Neuronal stem cell (in vitro differentiated cells): ENCODE results near the gene PDLIM7.

Experiments
- DNase-seq: peaks from one replicate; pipeline ENCODE4 v3.0.0-alpha.2; 2013; ENCODE audit warnings: low spot score
- H2AFZ ChIP-seq: one replicate; pipeline ENCODE4 v1.6.1; 2013; ENCODE audit warnings: mild to moderate bottlenecking, low read length, inconsistent platforms
- H2AK5ac ChIP-seq: 2 replicates; pipeline ENCODE4 v1.6.1; 2013; ENCODE audit warnings: low read depth, mild to moderate bottlenecking, inconsistent platforms, low read length, moderate library complexity, mixed read lengths
- H2BK120ac ChIP-seq: 2 replicates; pipeline ENCODE4 v1.6.1; 2013; ENCODE audit warnings: low read depth, mild to moderate bottlenecking, inconsistent platforms, low read length, moderate library complexity, mixed read lengths
- H2BK12ac ChIP-seq: one replicate; pipeline ENCODE4 v1.6.1; 2013; ENCODE audit warnings: low read length, inconsistent platforms
- H2BK15ac ChIP-seq: 2 replicates; pipeline ENCODE4 v1.6.1; 2013; ENCODE audit warnings: mild to moderate bottlenecking, low read length, inconsistent platforms, mixed read lengths
- H2BK5ac ChIP-seq: one replicate; pipeline ENCODE4 v1.6.1; 2013; ENCODE audit warnings: inconsistent platforms, mild to moderate bottlenecking, low read length, moderate library complexity
- H3K14ac ChIP-seq: one replicate; pipeline ENCODE4 v1.6.1; 2013; ENCODE audit warnings: low read length, inconsistent platforms
- H3K18ac ChIP-seq: 2 replicates; pipeline ENCODE4 v1.6.1; 2013; ENCODE audit warnings: low read length, inconsistent platforms
- H3K23ac ChIP-seq: 2 replicates; pipeline ENCODE4 v1.6.1; 2013; ENCODE audit warnings: low read depth, mild to moderate bottlenecking, mixed read lengths, low read length, inconsistent platforms; ENCODE audit not compliant: poor library complexity
- H3K27ac ChIP-seq: replicated peaks from 3 replicates; pipeline ENCODE4 v1.5.1; 2013; ENCODE audit warnings: low read length, inconsistent platforms
- H3K27me3 ChIP-seq, 3 experiments: 2 replicates each; pipeline ENCODE4 v1.6.1; 2013; ENCODE audit warnings: low read length in 3 of 3, mild to moderate bottlenecking in 2 of 3, inconsistent platforms in 1 of 3, low read depth in 1 of 3, mixed read lengths in 1 of 3, moderate library complexity in 1 of 3; ENCODE audit not compliant: control insufficient read depth in 3 of 3, insufficient read depth in 3 of 3
- H3K36me3 ChIP-seq, 2 donors: replicated peaks in 1 of 2; 2 replicates each; pipeline ENCODE4 v1.6.1; 2013; ENCODE audit warnings: low read length in 2 of 2; ENCODE audit not compliant: control insufficient read depth in 2 of 2, insufficient read depth in 2 of 2
- H3K4ac ChIP-seq: 2 replicates; pipeline ENCODE4 v1.6.1; 2013; ENCODE audit warnings: inconsistent platforms, mild to moderate bottlenecking, low read length, moderate library complexity
- H3K4me1 ChIP-seq, 2 donors: 1 replicate in 1 of 2; 2 replicates in 1 of 2; pipeline ENCODE4 v1.6.1; 2013; ENCODE audit warnings: low read length in 2 of 2, low read depth in 1 of 2; ENCODE audit not compliant: control insufficient read depth in 2 of 2, insufficient read depth in 1 of 2
- H3K4me2 ChIP-seq: one replicate; pipeline ENCODE4 v1.6.1; 2013; ENCODE audit warnings: mild to moderate bottlenecking, low read length, inconsistent platforms; ENCODE audit not compliant: insufficient read depth, poor library complexity, severe bottlenecking
- H3K4me3 ChIP-seq, 2 donors: 2 replicates each; pipeline ENCODE4 v1.5.1; 2013; ENCODE audit warnings: low read length in 2 of 2, mild to moderate bottlenecking in 2 of 2, inconsistent platforms in 1 of 2, moderate library complexity in 1 of 2
- H3K79me1 ChIP-seq: one replicate; pipeline ENCODE4 v1.6.1; 2013; ENCODE audit warnings: low read depth, mild to moderate bottlenecking, inconsistent platforms, low read length, moderate library complexity
- H3K9ac ChIP-seq: one replicate; pipeline ENCODE4 v1.6.1; 2013; ENCODE audit warnings: mild to moderate bottlenecking, low read depth, low read length, inconsistent platforms; ENCODE audit not compliant: poor library complexity
- H3K9me3 ChIP-seq, 2 donors: replicated peaks in 1 of 2; 2 replicates each; pipeline versions ENCODE3 to v1.6.1; 2013; ENCODE audit warnings: low read length in 2 of 2, mild to moderate bottlenecking in 2 of 2, inconsistent platforms in 1 of 2, low read depth in 1 of 2, mixed read lengths in 1 of 2, moderate library complexity in 1 of 2; ENCODE audit not compliant: control insufficient read depth in 2 of 2, insufficient read depth in 1 of 2
- H4K8ac ChIP-seq: one replicate; pipeline ENCODE4 v1.6.1; 2013; ENCODE audit warnings: low read depth, mild to moderate bottlenecking, inconsistent platforms, low read length, moderate library complexity
- H4K91ac ChIP-seq: one replicate; pipeline ENCODE4 v1.6.1; 2013; ENCODE audit warnings: low read length, low read depth, mild to moderate bottlenecking, inconsistent platforms; ENCODE audit not compliant: poor library complexity
- WGBS, 2 donors: extraction: QIAGEN DNeasy Blood & Tissue Kit; methylation state at CpG; one replicate each; pipeline ENCODE4 v1.1.7; 2013; ENCODE audit warnings: missing lambda C conversion rate in 2 of 2, mixed read lengths in 1 of 2; ENCODE audit not compliant: insufficient read length in 2 of 2, insufficient replicate concordance in 1 of 2; ENCODE audit errors: extremely low coverage in 2 of 2; 5-methylcytosine and 5-hydroxymethylcytosine counted together

Gene PDLIM7

DNA sequence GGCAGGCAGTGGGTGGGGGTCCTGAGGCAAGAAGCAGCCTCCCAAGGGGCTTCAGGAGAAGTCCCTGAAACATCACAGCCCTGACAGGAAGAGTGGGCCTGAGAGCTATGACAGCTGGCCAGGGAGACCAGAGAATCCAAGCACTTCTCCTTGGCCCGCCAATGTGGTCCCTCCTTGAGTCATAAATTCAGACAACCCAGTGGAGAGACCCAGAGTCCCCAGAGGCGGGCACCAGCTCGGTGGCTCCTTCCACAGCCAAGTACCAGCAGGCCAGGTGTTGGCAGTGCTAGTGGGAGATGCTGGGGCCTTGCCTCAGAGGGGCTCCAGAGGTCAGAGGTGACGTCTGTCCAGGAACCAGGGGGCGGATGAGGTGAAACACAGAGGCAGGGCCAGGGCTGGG lies 13.8 kb upstream of the PDLIM7 start:
- Histone ChIP-seq H4K8ac (no peak overlapping the region), H3K4me1 (peaks cover 5 to 19% of the 10 kb centered on the region in 2 donors), H2BK120ac (no peak overlapping the region), H3K27me3 (no peaks in the 10 kb centered on the region), H3K36me3 (peaks cover 51 to 64% of the 10 kb centered on the region in 2 donors), H3K23ac (no peak overlapping the region), H2BK12ac (no peak overlapping the region), H3K79me1 (peaks cover 18% of the 10 kb centered on the region), H3K14ac (no peak overlapping the region), H3K18ac (no peak overlapping the region), H2AFZ (no peak overlapping the region), H2BK15ac (no peak overlapping the region), H4K91ac (no peak overlapping the region), H3K9me3 (no peaks in the 10 kb centered on the region), H3K4me3 (no peak overlapping the region), H3K27ac (no peak overlapping the region), H3K4me2 (no peak overlapping the region), H3K4ac (no peak overlapping the region), H3K9ac (no peak overlapping the region), H2BK5ac (no peak overlapping the region), H2AK5ac (no peak overlapping the region)
- no CpG with 5 or more reads among the region's 5 CpGs for WGBS, 2 donors
- no peak for DNase-seq

DNA sequence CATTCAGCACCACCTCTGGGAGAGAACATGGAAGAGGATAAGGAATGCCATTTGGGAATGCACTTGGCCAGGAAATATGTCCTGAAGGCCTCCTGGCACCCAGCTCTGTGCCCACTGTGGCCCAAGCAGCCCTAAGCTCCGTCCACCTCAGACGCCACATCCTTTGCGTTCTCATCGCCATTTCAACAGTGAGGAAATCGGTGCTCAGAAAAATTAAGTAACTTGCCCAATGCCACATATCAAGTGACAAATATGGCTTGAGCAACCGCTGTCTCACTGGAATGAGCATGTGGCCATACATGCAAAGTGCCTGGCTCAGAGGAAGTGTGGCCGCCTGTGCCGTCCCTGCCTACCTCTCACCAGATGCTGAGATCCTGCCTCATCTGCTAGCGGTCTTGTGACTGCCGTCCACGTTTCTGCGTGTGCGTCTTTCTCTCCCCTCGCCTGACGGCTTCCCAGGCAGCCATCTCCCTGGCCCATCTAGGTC lies 13.2 kb upstream of the PDLIM7 start:
- no peak overlapping the region for H3K18ac ChIP-seq
- WGBS, 2 donors = no CpG with 5 or more reads among the region's 15 CpGs
- no peak overlapping the region for H2BK5ac ChIP-seq
- H3K4me1 ChIP-seq = peaks cover 2 to 13% of the 10 kb centered on the region in 2 donors
- H2BK12ac ChIP-seq = no peak overlapping the region
- H4K91ac ChIP-seq = no peak overlapping the region
- no peak for DNase-seq
- H3K14ac ChIP-seq = no peak overlapping the region
- no peak overlapping the region for H3K23ac ChIP-seq
- H3K4me2 ChIP-seq = no peak overlapping the region
- no peak overlapping the region for H2BK120ac ChIP-seq
- H3K4ac ChIP-seq = no peak overlapping the region
- H2AK5ac ChIP-seq = no peak overlapping the region
- H3K9ac ChIP-seq = no peak overlapping the region
- no peaks in the 10 kb centered on the region for H3K9me3 ChIP-seq
- no peak overlapping the region for H2BK15ac ChIP-seq
- peaks cover 49 to 58% of the 10 kb centered on the region in 2 donors for H3K36me3 ChIP-seq
- no peak overlapping the region for H4K8ac ChIP-seq
- H3K4me3 ChIP-seq = no peak overlapping the region
- H3K27ac ChIP-seq = no peak overlapping the region
- peaks cover 13% of the 10 kb centered on the region for H3K79me1 ChIP-seq
- no peaks in the 10 kb centered on the region for H3K27me3 ChIP-seq
- no peak overlapping the region for H2AFZ ChIP-seq

DNA sequence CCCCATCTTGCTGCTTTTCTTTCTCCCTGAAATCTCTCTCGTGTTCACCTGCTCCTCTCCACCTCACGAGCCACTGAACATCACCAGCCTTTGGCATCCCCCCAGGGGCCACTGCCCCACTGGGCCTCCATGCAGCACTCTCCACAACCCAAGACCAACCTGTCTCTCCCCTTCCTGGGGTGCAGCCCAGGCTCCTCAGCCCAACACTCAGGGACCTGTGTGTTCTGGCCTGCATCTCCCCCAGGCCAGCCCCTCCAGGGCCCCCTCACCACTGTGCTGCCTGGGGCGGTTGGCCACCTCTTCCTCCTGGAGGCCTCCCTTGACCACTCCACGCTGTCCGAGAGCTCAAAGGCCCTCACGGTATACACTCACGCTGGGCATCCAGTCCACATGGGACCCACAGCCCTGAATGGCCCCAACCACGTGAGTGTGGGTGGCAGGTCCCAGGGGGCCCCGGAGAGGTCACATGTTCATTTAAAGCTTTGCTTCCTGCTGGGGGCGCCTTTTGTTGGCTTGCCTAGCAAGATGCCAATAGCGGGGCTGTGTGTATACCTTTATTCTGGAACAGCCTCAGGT lies 12.7 kb upstream of the PDLIM7 start:
- DNase-seq = no peak

DNA sequence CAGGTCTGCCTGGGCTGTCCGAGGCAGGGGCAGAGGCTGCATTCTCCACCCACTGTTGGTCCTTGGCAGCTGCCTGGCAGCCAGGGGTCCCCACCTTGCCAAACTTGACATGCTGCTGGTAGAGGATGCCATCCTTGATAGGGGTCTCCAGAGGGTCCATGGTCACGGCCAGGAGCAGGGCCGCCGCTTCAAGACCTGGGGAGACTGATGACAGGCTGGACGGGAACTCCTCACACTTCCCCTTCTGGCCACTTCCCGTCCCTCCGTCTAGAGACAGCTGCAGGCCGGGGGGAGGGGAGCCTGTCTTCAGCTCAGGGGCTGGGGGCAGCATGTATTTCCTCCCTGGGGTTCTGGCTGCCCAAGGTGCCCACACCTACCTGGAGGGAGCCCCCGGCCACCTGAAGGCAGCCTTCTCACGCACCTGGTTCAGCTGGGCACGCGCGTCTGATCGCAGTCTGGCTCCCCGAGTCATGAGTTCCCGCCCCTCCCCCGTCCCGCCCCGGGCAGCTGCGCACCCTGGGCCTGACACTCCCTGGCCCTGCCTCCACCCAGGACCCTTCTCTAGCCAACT lies 12.1 kb upstream of the PDLIM7 start, which contains the start of gene DOK3:
Gene DOK3 (minus strand): TSS at position 446 of the 571 bp plus-strand sequence. CDS start 286 bp downstream, at position 160.
- H3K27me3 ChIP-seq = no peaks in the 10 kb centered on the region
- no peak within 1 kb of the TSS for H3K4me2 ChIP-seq
- no peak for DNase-seq
- no peak within 1 kb of the TSS for H3K4ac ChIP-seq
- H3K9ac ChIP-seq = peak within 1 kb of the TSS; percentile 72
- no peak within 1 kb of the TSS for H4K91ac ChIP-seq
- H3K18ac ChIP-seq = peak within 1 kb of the TSS; percentile 38
- peaks cover 38 to 47% of the 10 kb centered on the region in 2 donors for H3K36me3 ChIP-seq
- H3K14ac ChIP-seq = peak within 1 kb of the TSS; percentile 56
- peak within 1 kb of the TSS; percentile 49 for H3K23ac ChIP-seq
- peak within 1 kb of the TSS in 1 of 2 donors; percentile 12 for H3K4me3 ChIP-seq
- peaks cover 2 to 12% of the 10 kb centered on the region in 2 donors for H3K4me1 ChIP-seq
- H2BK12ac ChIP-seq = peak within 1 kb of the TSS; percentile 97
- H3K9me3 ChIP-seq = no peaks in the 10 kb centered on the region
- H2BK5ac ChIP-seq = peak within 1 kb of the TSS; percentile 75
- H4K8ac ChIP-seq = no peak within 1 kb of the TSS
- H2AK5ac ChIP-seq = peak within 1 kb of the TSS; percentile 37
- H3K27ac ChIP-seq = no peak within 1 kb of the TSS
- no peak within 1 kb of the TSS for H2AFZ ChIP-seq
- H2BK120ac ChIP-seq = no peak within 1 kb of the TSS
- no CpG with 5 or more reads among the region's 20 CpGs for WGBS, 2 donors
- peaks cover 13% of the 10 kb centered on the region for H3K79me1 ChIP-seq
- no peak within 1 kb of the TSS for H2BK15ac ChIP-seq

More for the DNA sequence above, 12.7 kb upstream of the PDLIM7 start:
- Histone ChIP-seq H3K36me3 (peaks cover 44 to 53% of the 10 kb centered on the region in 2 donors), H4K8ac (no peak overlapping the region), H3K18ac (no peak overlapping the region), H3K4ac (no peak overlapping the region), H2BK12ac (no peak overlapping the region), H3K27me3 (no peaks in the 10 kb centered on the region), H4K91ac (no peak overlapping the region), H2BK15ac (no peak overlapping the region), H3K4me3 (no peak overlapping the region), H3K79me1 (peaks cover 13% of the 10 kb centered on the region), H3K27ac (no peak overlapping the region), H3K9me3 (no peaks in the 10 kb centered on the region), H3K14ac (no peak overlapping the region), H2BK5ac (no peak overlapping the region), H3K9ac (no peak overlapping the region), H3K23ac (peak overlapping the region; percentile 49), H2AK5ac (no peak overlapping the region), H2BK120ac (no peak overlapping the region), H3K4me1 (peaks cover 2 to 12% of the 10 kb centered on the region in 2 donors), H3K4me2 (no peak overlapping the region), H2AFZ (no peak overlapping the region)
- no CpG with 5 or more reads among the region's 11 CpGs for WGBS, 2 donors
